ENCODE results near the gene SIDT1.

GRCh38 chr3:113663324-113663750 is 131.0 kb downstream of the SIDT1 start:
- TF ChIP-seq POLR2AphosphoS5 (IDR thresholded peaks at IDR 0.05; ENCODE audit: low read depth, low read length): no peak
- no peak for TF ChIP-seq POLR2A (IDR thresholded peaks at IDR 0.05; ENCODE audit: low read depth, low read length)
- TF ChIP-seq TAF1 (IDR thresholded peaks at IDR 0.05; ENCODE audit: borderline replicate concordance, low read depth, low read length): no peak
